ENCODE results near the gene USP31.

DNA sequence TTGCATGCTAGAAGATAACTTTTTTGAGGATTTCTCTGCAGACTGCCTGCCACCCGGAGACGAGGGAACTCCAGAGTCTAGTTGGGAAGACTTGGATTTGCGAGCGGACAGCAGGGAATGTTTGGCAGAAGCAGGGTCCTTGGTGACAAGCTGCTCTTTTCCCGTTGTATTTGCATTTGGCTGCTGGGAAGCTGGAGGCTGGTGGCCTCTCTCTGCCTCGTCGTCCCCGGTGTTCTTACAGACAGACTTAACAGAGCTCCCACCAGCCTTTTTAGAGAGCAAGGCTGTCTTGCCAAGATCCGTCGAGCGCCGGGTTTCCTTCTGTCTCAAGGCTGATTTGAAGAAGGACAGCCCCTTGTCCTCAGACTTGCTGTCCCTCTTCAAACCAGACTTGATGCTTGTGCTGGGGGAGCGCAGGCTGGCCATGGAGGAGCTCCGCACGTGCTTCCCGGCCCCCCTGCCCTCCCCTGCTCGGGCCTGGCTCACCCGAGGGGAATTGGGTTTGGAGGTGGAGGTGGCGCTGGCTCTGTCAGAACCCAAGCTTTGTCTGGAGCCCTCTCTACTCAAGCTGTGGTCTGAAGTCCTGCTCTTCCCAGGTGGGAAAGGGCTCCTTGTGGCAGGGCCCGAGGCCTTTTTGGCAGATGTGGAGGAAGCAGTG lies 81.0 kb downstream of the USP31 start:
- no peak for TF ChIP-seq POLR2A (IDR thresholded peaks at IDR 0.05)
- TF ChIP-seq, protein P1, sequence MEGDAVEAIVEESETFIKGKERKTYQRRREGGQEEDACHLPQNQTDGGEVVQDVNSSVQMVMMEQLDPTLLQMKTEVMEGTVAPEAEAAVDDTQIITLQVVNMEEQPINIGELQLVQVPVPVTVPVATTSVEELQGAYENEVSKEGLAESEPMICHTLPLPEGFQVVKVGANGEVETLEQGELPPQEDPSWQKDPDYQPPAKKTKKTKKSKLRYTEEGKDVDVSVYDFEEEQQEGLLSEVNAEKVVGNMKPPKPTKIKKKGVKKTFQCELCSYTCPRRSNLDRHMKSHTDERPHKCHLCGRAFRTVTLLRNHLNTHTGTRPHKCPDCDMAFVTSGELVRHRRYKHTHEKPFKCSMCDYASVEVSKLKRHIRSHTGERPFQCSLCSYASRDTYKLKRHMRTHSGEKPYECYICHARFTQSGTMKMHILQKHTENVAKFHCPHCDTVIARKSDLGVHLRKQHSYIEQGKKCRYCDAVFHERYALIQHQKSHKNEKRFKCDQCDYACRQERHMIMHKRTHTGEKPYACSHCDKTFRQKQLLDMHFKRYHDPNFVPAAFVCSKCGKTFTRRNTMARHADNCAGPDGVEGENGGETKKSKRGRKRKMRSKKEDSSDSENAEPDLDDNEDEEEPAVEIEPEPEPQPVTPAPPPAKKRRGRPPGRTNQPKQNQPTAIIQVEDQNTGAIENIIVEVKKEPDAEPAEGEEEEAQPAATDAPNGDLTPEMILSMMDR (IDR thresholded peaks at IDR 0.05) = no peak

Data from thyroid gland (tissue), 4 donors.